Measurements from ENCODE around the gene CASZ1. TPM values are rescaled to one million over a fixed set of nuclear protein-coding genes. Genes with fewer than 3 reads are reported as not detected.

CASZ1 gene
- total RNA-seq, 4 donors from 2014 or later: 0.88 to 6.8 (median 1.7) TPM

- no peak for TF ChIP-seq CTCF (IDR thresholded peaks at IDR 0.05; ENCODE audit: low read depth)
Measured at GRCh38 chr1:10635085-10635896, 161.2 kb downstream of the CASZ1 start.

- TF ChIP-seq CTCF (IDR thresholded peaks at IDR 0.05; ENCODE audit: low read depth): no peak
Measured at GRCh38 chr1:10634428-10635084, 161.9 kb downstream of the CASZ1 start.

- TF ChIP-seq CTCF (IDR thresholded peaks at IDR 0.05; ENCODE audit: low read depth): no peak
Measured at GRCh38 chr1:10634075-10634427, 162.4 kb downstream of the CASZ1 start.

- no peak for TF ChIP-seq CTCF (IDR thresholded peaks at IDR 0.05; ENCODE audit: low read depth)
Measured at GRCh38 chr1:10633416-10633815, 163.0 kb downstream of the CASZ1 start.

- TF ChIP-seq CTCF (IDR thresholded peaks at IDR 0.05; ENCODE audit: low read depth): no peak
Measured at GRCh38 chr1:10632691-10633090, 163.8 kb downstream of the CASZ1 start.

GRCh38 chr1:10631811-10632593 is 164.4 kb downstream of the CASZ1 start:
- TF ChIP-seq CTCF (IDR thresholded peaks at IDR 0.05; ENCODE audit: low read depth): no peak
